ENCODE results near the gene ARMC12. TPM values are rescaled to one million over a fixed set of nuclear protein-coding genes. Genes with fewer than 3 reads are reported as not detected.

ARMC12 gene
- total and polyA plus RNA-seq, 8 donors, result 0.45 to 1.7 (median 0.84) TPM

GRCh38 chr6:35759426-35759825 lies 22.6 kb downstream of the ARMC12 start:
- no peaks in the 10 kb centered on the region for H3K36me3 ChIP-seq
- DNase-seq (no peak), ATAC-seq (no peak)
- H3K9me3 ChIP-seq, result no peaks in the 10 kb centered on the region
- no peak overlapping the region for H3K4me3 ChIP-seq
- no peaks in the 10 kb centered on the region for H3K4me1 ChIP-seq
- no peak for TF ChIP-seq CTCF (IDR thresholded peaks at IDR 0.05)
- no peak overlapping the region for H3K27ac ChIP-seq
- peaks cover 12 to 49% of the 10 kb centered on the region in 2 donors for H3K27me3 ChIP-seq
- intact Hi-C loops (cut with DNase I), result no loop called here

- Histone ChIP-seq H3K27me3 (peaks cover 20 to 63% of the 10 kb centered on the region in 2 donors), H3K4me3 (no peak overlapping the region), H3K27ac (no peak overlapping the region), H3K9me3 (no peaks in the 10 kb centered on the region), H3K36me3 (no peaks in the 10 kb centered on the region), H3K4me1 (no peaks in the 10 kb centered on the region)
- DNase-seq (no peak), ATAC-seq (no peak)
- no peak for TF ChIP-seq CTCF (IDR thresholded peaks at IDR 0.05)
- intact Hi-C loops (cut with DNase I), result no loop called here
These were observed 28.9 kb downstream of the ARMC12 start for GRCh38 chr6:35765739-35766138.

GRCh38 chr6:35769211-35769610 lies 32.4 kb downstream of the ARMC12 start:
- intact Hi-C loops (cut with DNase I), result no loop called here
- H3K4me3 ChIP-seq, result no peak overlapping the region
- no peak for TF ChIP-seq CTCF (IDR thresholded peaks at IDR 0.05)
- no peaks in the 10 kb centered on the region for H3K9me3 ChIP-seq
- no peak for ATAC-seq
- H3K27me3 ChIP-seq, result peaks cover 11 to 34% of the 10 kb centered on the region in 2 donors
- H3K36me3 ChIP-seq, result no peaks in the 10 kb centered on the region
- H3K4me1 ChIP-seq, result no peaks in the 10 kb centered on the region
- DNase-seq, result no peak
- H3K27ac ChIP-seq, result no peak overlapping the region

GRCh38 chr6:35771343-35771627 lies 34.5 kb downstream of the ARMC12 start:
- DNase-seq (no peak), ATAC-seq (no peak)
- H3K27ac ChIP-seq, result no peak overlapping the region
- no peaks in the 10 kb centered on the region for H3K9me3 ChIP-seq
- no peaks in the 10 kb centered on the region for H3K36me3 ChIP-seq
- peaks cover 4 to 32% of the 10 kb centered on the region in 2 donors for H3K27me3 ChIP-seq
- no peak overlapping the region for H3K4me3 ChIP-seq
- intact Hi-C loops (cut with DNase I), result no loop called here
- peaks cover 4% of the 10 kb centered on the region in 2 donors for H3K4me1 ChIP-seq
- TF ChIP-seq CTCF (IDR thresholded peaks at IDR 0.05), result no peak

- Histone ChIP-seq H3K36me3 (no peaks in the 10 kb centered on the region), H3K27me3 (peaks cover 11 to 48% of the 10 kb centered on the region in 2 donors), H3K4me3 (no peak overlapping the region), H3K27ac (no peak overlapping the region), H3K4me1 (peaks cover 4 to 10% of the 10 kb centered on the region in 2 donors), H3K9me3 (no peaks in the 10 kb centered on the region)
- no peak for TF ChIP-seq CTCF (IDR thresholded peaks at IDR 0.05)
- no peak for DNase-seq
- ATAC-seq, result no peak
- intact Hi-C loops (cut with DNase I), result no loop called here
These were observed 37.4 kb downstream of the ARMC12 start for GRCh38 chr6:35774116-35774794.

Measured in left lung (tissue), 10 donors.